ENCODE data around the gene PKHD1.

- TF ChIP-seq ZBTB33 (IDR thresholded peaks at IDR 0.05; ENCODE audit: borderline replicate concordance, low read depth): no peak
- no peak for TF ChIP-seq GABPA (IDR thresholded peaks at IDR 0.05; ENCODE audit: low read depth)
- no peak for TF ChIP-seq RAD21 (IDR thresholded peaks at IDR 0.05; ENCODE audit: low read length)
- TF ChIP-seq CTCF (IDR thresholded peaks at IDR 0.05): no peak
- no peak for TF ChIP-seq NRF1 (IDR thresholded peaks at IDR 0.05; ENCODE audit: low read depth, low read length)
- no peak for TF ChIP-seq POLR2AphosphoS5 (IDR thresholded peaks at IDR 0.05; ENCODE audit: low read depth, low read length)
- no peak for TF ChIP-seq RFX5 (IDR thresholded peaks at IDR 0.05; ENCODE audit: low read length)
- TF ChIP-seq TAF1 (IDR thresholded peaks at IDR 0.05; ENCODE audit: borderline replicate concordance, low read depth, low read length): no peak
- no peak for TF ChIP-seq MAX (IDR thresholded peaks at IDR 0.05; ENCODE audit: low read depth)
- no peak for TF ChIP-seq EZH2phosphoT487 (IDR thresholded peaks at IDR 0.05; ENCODE audit: borderline replicate concordance, low read depth)
- no peak for TF ChIP-seq GATA2 (CRISPR knock-in tag; IDR thresholded peaks at IDR 0.05)
- TF ChIP-seq USF1 (IDR thresholded peaks at IDR 0.05; ENCODE audit: borderline replicate concordance, low read depth): no peak
- TF ChIP-seq MXI1 (IDR thresholded peaks at IDR 0.05; ENCODE audit: low read depth, low read length): no peak
Measured at GRCh38 chr6:52133324-52133723, 45.9 kb upstream of the PKHD1 start.

All from SK-N-SH (cell line).